DOHH2 (cell line): ENCODE measurements around the gene LRRC51.

Experiments
- H3F3A ChIP-seq: fragments of 200-600 bp; sonication (generic), shearing (Covaris generic); 2 replicates; pipeline ENCODE4 v1.6.0; 2016; ENCODE audit warnings: antibody characterized with exemption, mild to moderate bottlenecking; ENCODE audit not compliant: control insufficient read depth, insufficient read depth
- H3K27ac ChIP-seq: fragments of 200-600 bp; sonication (generic); 2 replicates; pipeline ENCODE4 v1.5.1; 2014; ENCODE audit warnings: low read depth, mild to moderate bottlenecking, low read length, moderate library complexity
- H3K27me3 ChIP-seq: fragments of 200-600 bp; sonication (generic); 2 replicates; pipeline ENCODE4 v1.6.1; 2014; ENCODE audit warnings: mild to moderate bottlenecking, low read length, mixed read lengths; ENCODE audit not compliant: control insufficient read depth
- H3K36me3 ChIP-seq: fragments of 200-600 bp; sonication (generic); 2 replicates; pipeline ENCODE4 v1.6.1; 2014; ENCODE audit warnings: mild to moderate bottlenecking, low read length, moderate library complexity, mixed read lengths; ENCODE audit not compliant: control insufficient read depth
- H3K4me1 ChIP-seq: fragments of 200-600 bp; sonication (generic); 2 replicates; pipeline ENCODE4 v1.6.1; 2014; ENCODE audit warnings: mild to moderate bottlenecking, low read length, mixed read lengths; ENCODE audit not compliant: control insufficient read depth
- H3K4me2 ChIP-seq: fragments of 200-600 bp; sonication (generic); 2 replicates; pipeline ENCODE4 v1.6.0; 2014; ENCODE audit warnings: mild to moderate bottlenecking, low read length, moderate library complexity
- H3K4me3 ChIP-seq: fragments of 200-600 bp; sonication (generic); 2 replicates; pipeline ENCODE4 v1.5.1; 2014; ENCODE audit warnings: mild to moderate bottlenecking, low read length, mixed read lengths
- H3K79me2 ChIP-seq: fragments of 200-600 bp; sonication (generic); 2 replicates; pipeline ENCODE4 v1.6.1; 2014; ENCODE audit warnings: mild to moderate bottlenecking, low read length, mixed read lengths; ENCODE audit not compliant: control insufficient read depth
- H3K9me2 ChIP-seq: fragments of 200-600 bp; sonication (generic); replicated peaks from 2 replicates; pipeline ENCODE4 v1.6.1; 2014; ENCODE audit warnings: mild to moderate bottlenecking, low read length, mixed read lengths; ENCODE audit not compliant: control insufficient read depth
- H3K9me3 ChIP-seq: fragments of 200-600 bp; sonication (generic); 2 replicates; pipeline ENCODE4 v1.6.1; 2014; ENCODE audit warnings: antibody characterized with exemption, low read length, mixed read lengths; ENCODE audit not compliant: control insufficient read depth, insufficient read depth
- H4K20me1 ChIP-seq: fragments of 200-600 bp; sonication (generic); 2 replicates; pipeline ENCODE4 v1.6.0; 2014; ENCODE audit warnings: low read depth, mild to moderate bottlenecking, antibody characterized with exemption, low read length, moderate library complexity; ENCODE audit not compliant: control insufficient read depth, insufficient read depth
- EZH2phosphoT487 ChIP-seq: fragments of 200-600 bp; sonication (generic); IDR thresholded peaks from 2 replicates; pipeline ENCODE4 v1.6.1; 2017; ENCODE audit warnings: borderline replicate concordance, mild to moderate bottlenecking, antibody characterized with exemption, low read length, moderate library complexity, mixed read lengths
- TF ChIP-seq, protein P1 (sequence below): fragments of 200-600 bp; sonication (generic); IDR thresholded peaks from one replicate; pipeline ENCODE4 v1.5.1; 2014; ENCODE audit warnings: antibody characterized with exemption, mild to moderate bottlenecking, low read depth, low read length; ENCODE audit not compliant: poor library complexity, severe bottlenecking

Gene LRRC51

DNA sequence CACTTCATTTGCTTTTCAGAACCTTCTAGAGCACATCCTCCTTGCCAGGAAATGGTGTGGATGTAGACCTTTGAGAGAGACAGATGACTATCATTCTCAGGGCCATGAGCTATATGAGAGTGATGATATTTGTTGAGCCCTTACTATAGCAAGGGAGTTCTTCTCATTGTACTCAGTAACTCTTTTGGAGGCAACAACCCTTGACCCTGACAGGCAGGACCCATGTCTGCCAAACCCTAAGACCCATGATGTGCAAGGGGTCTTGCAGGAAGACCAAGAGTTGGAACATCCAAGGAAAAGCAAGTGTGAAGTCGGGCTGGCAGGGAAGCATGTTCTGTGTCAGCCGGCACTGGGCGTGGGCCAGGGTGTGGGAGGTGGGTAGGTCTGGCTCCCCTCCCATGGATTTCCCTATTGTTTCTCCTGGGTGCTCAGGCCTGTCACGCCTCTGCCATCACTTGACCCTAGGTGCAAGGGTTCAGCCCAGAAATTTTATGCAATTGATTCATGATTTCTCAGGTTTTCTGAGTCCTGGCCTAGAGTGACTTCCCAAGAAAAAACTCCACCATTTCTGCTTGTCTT lies 56.1 kb downstream of the LRRC51 start:
- Histone ChIP-seq H3K4me2 (no peak overlapping the region), H3K27me3 (peaks cover 18% of the 10 kb centered on the region), H3K36me3 (no peaks in the 10 kb centered on the region), H3F3A (no peaks in the 10 kb centered on the region), H3K4me1 (no peaks in the 10 kb centered on the region), H4K20me1 (no peaks in the 10 kb centered on the region), H3K9me3 (no peaks in the 10 kb centered on the region), H3K27ac (no peak overlapping the region), H3K9me2 (no peaks in the 10 kb centered on the region), H3K4me3 (no peak overlapping the region), H3K79me2 (no peaks in the 10 kb centered on the region)
- TF ChIP-seq, protein P1, sequence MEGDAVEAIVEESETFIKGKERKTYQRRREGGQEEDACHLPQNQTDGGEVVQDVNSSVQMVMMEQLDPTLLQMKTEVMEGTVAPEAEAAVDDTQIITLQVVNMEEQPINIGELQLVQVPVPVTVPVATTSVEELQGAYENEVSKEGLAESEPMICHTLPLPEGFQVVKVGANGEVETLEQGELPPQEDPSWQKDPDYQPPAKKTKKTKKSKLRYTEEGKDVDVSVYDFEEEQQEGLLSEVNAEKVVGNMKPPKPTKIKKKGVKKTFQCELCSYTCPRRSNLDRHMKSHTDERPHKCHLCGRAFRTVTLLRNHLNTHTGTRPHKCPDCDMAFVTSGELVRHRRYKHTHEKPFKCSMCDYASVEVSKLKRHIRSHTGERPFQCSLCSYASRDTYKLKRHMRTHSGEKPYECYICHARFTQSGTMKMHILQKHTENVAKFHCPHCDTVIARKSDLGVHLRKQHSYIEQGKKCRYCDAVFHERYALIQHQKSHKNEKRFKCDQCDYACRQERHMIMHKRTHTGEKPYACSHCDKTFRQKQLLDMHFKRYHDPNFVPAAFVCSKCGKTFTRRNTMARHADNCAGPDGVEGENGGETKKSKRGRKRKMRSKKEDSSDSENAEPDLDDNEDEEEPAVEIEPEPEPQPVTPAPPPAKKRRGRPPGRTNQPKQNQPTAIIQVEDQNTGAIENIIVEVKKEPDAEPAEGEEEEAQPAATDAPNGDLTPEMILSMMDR, result no peak
- TF ChIP-seq EZH2phosphoT487, result no peak

DNA sequence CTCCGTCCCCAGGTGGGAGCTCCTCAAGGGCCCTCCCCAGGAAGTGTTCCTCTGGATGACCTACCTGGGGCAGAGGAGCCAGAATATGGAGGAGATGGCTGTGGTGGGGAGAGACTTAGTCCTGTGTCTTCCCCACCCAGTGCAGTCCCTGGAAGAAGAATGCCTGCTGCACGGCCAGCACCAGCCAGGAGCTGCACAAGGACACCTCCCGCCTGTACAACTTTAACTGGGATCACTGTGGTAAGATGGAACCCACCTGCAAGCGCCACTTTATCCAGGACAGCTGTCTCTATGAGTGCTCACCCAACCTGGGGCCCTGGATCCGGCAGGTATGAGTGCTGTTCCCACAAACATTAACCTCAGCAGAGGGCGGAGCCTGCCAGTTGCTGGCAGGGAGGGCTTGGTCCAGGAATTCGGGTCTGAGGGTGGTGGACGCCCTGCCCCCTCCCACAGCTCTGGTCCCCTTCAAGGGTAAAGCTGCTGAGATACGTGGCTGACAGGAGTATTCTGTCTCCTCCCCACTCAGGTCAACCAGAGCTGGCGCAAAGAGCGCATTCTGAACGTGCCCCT lies 58.3 kb downstream of the LRRC51 start:
- no peak overlapping the region for H3K27ac ChIP-seq
- peaks cover 14% of the 10 kb centered on the region for H3K27me3 ChIP-seq
- no peaks in the 10 kb centered on the region for H3K79me2 ChIP-seq
- no peaks in the 10 kb centered on the region for H3K9me2 ChIP-seq
- H3K4me3 ChIP-seq, result no peak overlapping the region
- TF ChIP-seq EZH2phosphoT487, result no peak
- TF ChIP-seq, protein P1, result no peak
- no peaks in the 10 kb centered on the region for H4K20me1 ChIP-seq
- no peaks in the 10 kb centered on the region for H3K36me3 ChIP-seq
- H3K4me2 ChIP-seq, result no peak overlapping the region
- no peaks in the 10 kb centered on the region for H3K9me3 ChIP-seq
- no peaks in the 10 kb centered on the region for H3F3A ChIP-seq
- H3K4me1 ChIP-seq, result 0 out of 2 replicates have a peak, but pooled peaks cover 2% of the 10 kb centered on the region

DNA sequence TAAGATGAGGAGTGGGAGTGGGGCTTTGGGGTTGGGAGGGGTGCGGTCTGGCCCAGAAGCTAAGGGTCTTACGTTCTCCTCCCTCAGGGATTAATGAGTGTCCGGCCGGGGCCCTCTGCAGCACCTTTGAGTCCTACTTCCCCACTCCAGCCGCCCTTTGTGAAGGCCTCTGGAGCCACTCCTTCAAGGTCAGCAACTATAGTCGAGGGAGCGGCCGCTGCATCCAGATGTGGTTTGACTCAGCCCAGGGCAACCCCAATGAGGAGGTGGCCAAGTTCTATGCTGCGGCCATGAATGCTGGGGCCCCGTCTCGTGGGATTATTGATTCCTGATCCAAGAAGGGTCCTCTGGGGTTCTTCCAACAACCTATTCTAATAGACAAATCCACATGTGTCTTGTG lies 58.9 kb downstream of the LRRC51 start:
- Histone ChIP-seq H3K36me3 (no peaks in the 10 kb centered on the region), H3K4me2 (no peak overlapping the region), H3K27me3 (peaks cover 14% of the 10 kb centered on the region), H4K20me1 (no peaks in the 10 kb centered on the region), H3K4me3 (no peak overlapping the region), H3K9me3 (no peaks in the 10 kb centered on the region), H3K4me1 (0 out of 2 replicates have a peak, but pooled peaks cover 3% of the 10 kb centered on the region), H3K27ac (no peak overlapping the region), H3K9me2 (no peaks in the 10 kb centered on the region), H3K79me2 (no peaks in the 10 kb centered on the region), H3F3A (no peaks in the 10 kb centered on the region)
- TF ChIP-seq, protein P1, result no peak
- no peak for TF ChIP-seq EZH2phosphoT487
